Subcutaneous abdominal adipose tissue (tissue), 5 donors: ENCODE measurements around the gene PDHX.

Source experiments
- H3K27ac ChIP-seq: one replicate; pipeline ENCODE4 v1.7.0; 2013; ENCODE audit warnings: low read depth, mild to moderate bottlenecking, inconsistent platforms, low read length, moderate library complexity
- H3K27me3 ChIP-seq, 5 donors: one replicate each; pipeline ENCODE4 v1.7.0; 2013; ENCODE audit warnings: low read length in 5 of 5, inconsistent platforms in 1 of 5; ENCODE audit not compliant: control insufficient read depth in 5 of 5, insufficient read depth in 4 of 5
- H3K36me3 ChIP-seq, 5 donors: one replicate each; pipeline ENCODE4 v1.7.0; 2013; ENCODE audit warnings: low read length in 5 of 5; ENCODE audit not compliant: control insufficient read depth in 5 of 5, insufficient read depth in 5 of 5
- H3K4me1 ChIP-seq, 5 donors: one replicate each; pipeline ENCODE4 v1.7.0; 2013; ENCODE audit warnings: low read length in 5 of 5, mild to moderate bottlenecking in 3 of 5, moderate library complexity in 1 of 5; ENCODE audit not compliant: control insufficient read depth in 5 of 5, insufficient read depth in 5 of 5
- H3K4me3 ChIP-seq, 5 donors: one replicate each; pipeline ENCODE4 v1.7.0; 2013; ENCODE audit warnings: low read length in 5 of 5, low read depth in 1 of 5
- H3K9ac ChIP-seq, 5 donors: one replicate each; pipeline ENCODE4 v1.7.0; 2013; ENCODE audit warnings: low read length in 5 of 5, mild to moderate bottlenecking in 4 of 5, moderate library complexity in 3 of 5
- H3K9me3 ChIP-seq, 5 donors: one replicate each; pipeline ENCODE4 v1.7.0; 2013; ENCODE audit warnings: low read length in 5 of 5; ENCODE audit not compliant: control insufficient read depth in 5 of 5
- donor health status: healthy.
- donor health status: healthy.
- donor health status: healthy.
- donor health status: healthy.
- donor health status: healthy.

Gene PDHX

DNA sequence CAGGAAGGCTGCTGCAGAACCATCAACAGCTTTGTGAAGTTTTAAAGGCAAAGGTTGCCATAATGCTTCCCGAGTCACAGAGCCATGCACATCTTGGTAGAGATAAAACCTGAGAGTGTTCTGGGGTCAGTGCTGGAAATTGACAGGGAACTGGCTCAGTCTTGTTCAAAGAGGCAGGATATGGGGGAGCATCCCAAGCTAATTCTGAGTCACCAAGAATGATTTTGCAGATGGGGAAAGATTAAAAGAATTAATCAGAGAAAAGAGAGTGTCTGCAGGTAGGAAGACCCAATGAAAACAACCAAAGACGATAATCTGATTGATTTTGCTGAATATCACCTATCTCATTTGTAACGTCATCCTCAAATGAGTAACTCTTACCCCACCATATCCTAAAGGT is 122.7 kb downstream of the PDHX start:
- Histone ChIP-seq H3K4me1 (peaks cover 0 to 13% (median 2%) of the 10 kb centered on the region in 5 donors), H3K36me3 (no peaks in the 10 kb centered on the region), H3K9me3 (no peaks in the 10 kb centered on the region), H3K4me3 (no peak overlapping the region), H3K27me3 (no peaks in the 10 kb centered on the region), H3K9ac (no peak overlapping the region), H3K27ac (no peak overlapping the region)

DNA sequence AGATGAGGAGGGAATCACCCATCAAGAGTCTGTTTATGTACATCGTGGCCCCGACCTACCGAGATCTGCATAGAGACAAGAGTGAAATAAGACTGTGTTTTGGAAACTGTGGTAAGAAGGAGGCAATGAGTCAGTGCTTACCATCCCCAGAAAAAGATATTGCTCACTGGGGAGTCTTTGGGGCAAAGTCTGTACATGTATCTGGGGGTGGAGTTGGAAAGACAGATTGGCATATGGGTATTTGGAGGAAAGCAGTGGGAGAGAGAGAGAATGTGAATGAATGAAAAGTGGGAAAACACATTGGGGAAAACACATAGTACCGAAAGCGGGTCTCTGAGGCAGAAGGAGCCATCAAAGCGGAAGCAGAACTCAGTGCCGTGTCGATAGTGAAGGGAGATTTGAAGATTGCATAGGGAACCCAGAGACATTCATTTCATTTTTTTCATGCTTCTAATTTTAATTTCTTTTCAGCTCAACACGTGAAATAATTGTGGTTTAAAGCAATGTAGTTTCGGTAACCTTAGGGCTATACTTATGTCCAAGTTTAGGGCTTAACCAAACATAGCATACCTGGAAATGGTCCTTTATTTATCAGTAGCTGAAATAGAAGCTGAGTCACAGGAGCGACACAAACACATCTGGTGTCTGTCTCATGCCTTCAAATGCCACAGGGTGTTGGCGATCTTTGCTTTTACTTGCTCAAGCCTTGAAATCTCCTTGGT is 124.0 kb downstream of the PDHX start:
- no peaks in the 10 kb centered on the region for H3K36me3 ChIP-seq
- H3K9me3 ChIP-seq: no peaks in the 10 kb centered on the region
- peaks cover 0 to 15% (median 4%) of the 10 kb centered on the region in 5 donors for H3K4me1 ChIP-seq
- H3K27me3 ChIP-seq: no peaks in the 10 kb centered on the region
- H3K27ac ChIP-seq: no peak overlapping the region
- no peak overlapping the region for H3K9ac ChIP-seq
- no peak overlapping the region for H3K4me3 ChIP-seq

DNA sequence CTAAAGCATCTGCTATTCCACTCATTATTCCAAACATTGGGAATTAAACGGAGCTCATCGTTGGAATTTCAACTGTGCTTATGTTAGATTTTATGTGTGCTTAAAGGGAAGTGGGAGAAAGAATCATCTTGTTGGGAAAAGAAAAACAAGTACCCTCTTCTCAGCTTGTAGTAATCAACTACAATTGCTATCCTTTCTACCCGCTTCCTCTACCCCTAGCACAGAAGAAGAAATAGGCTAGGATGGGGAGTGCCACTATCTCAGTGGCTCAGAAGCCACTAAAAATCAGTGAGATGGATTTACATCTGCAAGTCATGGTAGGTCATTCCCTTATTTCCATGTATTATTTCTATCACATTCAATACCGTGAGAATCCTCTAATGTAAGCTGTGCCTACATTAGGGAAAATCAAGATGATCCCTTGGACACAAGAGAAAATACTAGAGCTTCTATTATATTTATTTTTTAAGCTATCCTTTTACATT is 124.7 kb downstream of the PDHX start:
- Histone ChIP-seq H3K36me3 (no peaks in the 10 kb centered on the region), H3K27me3 (no peaks in the 10 kb centered on the region), H3K27ac (no peak overlapping the region), H3K4me1 (peaks cover 0 to 17% (median 4%) of the 10 kb centered on the region in 5 donors), H3K9ac (no peak overlapping the region), H3K4me3 (no peak overlapping the region), H3K9me3 (no peaks in the 10 kb centered on the region)

DNA sequence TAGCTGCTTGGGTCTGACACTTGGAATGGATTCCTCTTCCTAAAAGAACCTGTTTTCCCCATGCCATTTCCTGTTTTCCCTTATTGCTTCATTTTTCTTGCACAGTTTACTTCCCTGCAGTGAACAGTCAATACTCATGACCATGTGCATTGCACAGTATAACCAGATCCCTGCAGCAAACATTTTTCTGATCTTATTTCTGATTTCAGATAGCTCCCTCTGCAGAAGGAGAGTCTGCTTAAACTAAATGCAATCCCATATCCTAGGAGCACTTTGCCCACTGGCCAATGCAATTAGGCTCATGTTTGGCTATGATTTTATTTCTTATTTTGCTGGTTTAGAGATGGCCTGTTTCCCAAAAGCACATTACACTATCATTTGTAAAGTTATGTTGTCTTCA is 125.8 kb downstream of the PDHX start:
- H3K27me3 ChIP-seq: no peaks in the 10 kb centered on the region
- H3K4me3 ChIP-seq: no peak overlapping the region
- no peak overlapping the region for H3K9ac ChIP-seq
- H3K9me3 ChIP-seq: no peaks in the 10 kb centered on the region
- H3K36me3 ChIP-seq: no peaks in the 10 kb centered on the region
- no peak overlapping the region for H3K27ac ChIP-seq
- peaks cover 0 to 21% (median 4%) of the 10 kb centered on the region in 5 donors for H3K4me1 ChIP-seq

DNA sequence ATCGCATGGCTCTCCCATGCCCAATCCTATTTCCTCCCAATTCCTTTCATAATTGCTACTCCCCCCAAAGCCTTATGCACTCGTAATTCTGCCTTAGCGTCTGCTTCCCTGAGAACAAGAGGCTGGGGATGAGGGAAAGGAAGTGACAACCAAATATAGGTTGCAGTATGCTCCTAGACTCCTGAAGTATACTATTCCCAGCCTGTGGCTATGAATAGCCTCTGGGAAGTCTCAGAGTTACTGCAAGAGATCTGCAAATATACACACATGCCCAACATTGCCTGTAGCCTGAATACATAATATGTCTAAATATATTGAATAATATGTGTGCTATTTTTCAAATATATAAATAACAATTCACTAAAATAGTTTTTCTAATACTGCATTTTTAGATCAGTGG is 126.5 kb downstream of the PDHX start:
- Histone ChIP-seq H3K9ac (no peak overlapping the region), H3K9me3 (no peaks in the 10 kb centered on the region), H3K4me3 (no peak overlapping the region), H3K27ac (no peak overlapping the region), H3K27me3 (no peaks in the 10 kb centered on the region), H3K4me1 (peaks cover 0 to 21% (median 4%) of the 10 kb centered on the region in 5 donors), H3K36me3 (no peaks in the 10 kb centered on the region)

DNA sequence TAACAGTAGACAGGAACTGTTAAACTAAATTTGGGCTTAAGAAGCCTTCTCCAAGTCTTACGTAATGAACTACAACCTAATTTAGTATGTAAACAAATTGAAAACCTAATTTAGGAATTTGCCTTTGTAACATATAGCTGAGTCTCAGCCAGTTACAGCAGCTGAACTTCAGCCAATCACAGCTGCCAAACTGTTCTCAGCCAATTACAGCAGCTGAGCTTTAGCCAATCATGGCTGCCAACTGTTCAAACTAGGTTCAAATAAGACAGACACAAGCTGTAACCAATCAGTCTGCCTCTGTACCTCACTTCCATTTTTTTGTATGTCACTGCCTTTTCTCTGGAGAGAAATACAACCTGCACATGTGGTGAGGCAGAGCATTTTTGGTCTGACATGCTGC is 127.5 kb downstream of the PDHX start:
- Histone ChIP-seq H3K4me1 (peaks cover 0 to 25% (median 6%) of the 10 kb centered on the region in 5 donors), H3K36me3 (no peaks in the 10 kb centered on the region), H3K4me3 (peak overlapping the region in 2 of 5 donors; percentile 12 to 23), H3K9me3 (no peaks in the 10 kb centered on the region), H3K27ac (no peak overlapping the region), H3K9ac (no peak overlapping the region), H3K27me3 (no peaks in the 10 kb centered on the region)

DNA sequence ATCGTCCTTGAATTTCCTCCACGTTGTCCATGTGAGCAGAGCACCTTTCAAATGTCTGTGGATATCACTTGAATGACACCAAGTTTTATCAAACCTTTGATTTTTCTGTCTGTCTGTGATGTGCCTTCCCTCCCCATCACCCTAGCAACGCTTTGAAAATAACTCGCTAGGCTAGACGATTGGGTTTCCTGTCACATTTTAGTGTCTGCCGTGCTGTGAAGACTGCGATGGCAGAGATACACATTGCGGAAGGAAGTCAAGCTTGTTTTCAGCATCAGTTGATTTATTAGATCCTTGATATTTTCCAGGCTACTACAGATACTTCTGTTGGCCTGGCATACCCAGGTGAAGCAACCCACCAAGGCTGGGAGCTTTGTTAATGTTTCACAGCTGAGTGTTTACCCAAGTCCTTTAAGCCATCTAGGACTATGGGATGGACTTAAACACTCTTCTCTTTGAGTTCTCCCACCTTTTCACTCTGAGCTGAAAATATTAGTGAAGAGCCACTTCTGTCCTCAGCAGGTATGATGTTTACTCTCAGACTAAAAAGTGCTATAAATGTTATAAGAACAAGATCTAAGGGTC is 128.9 kb downstream of the PDHX start:
- Histone ChIP-seq H3K4me1 (peaks cover 0 to 26% (median 6%) of the 10 kb centered on the region in 5 donors), H3K9ac (no peak overlapping the region), H3K36me3 (no peaks in the 10 kb centered on the region), H3K4me3 (no peak overlapping the region), H3K9me3 (no peaks in the 10 kb centered on the region), H3K27ac (no peak overlapping the region), H3K27me3 (no peaks in the 10 kb centered on the region)
